Uterus (tissue), 4 donors: ENCODE data around the gene ACOT7. TPM values are rescaled to one million over a fixed set of nuclear protein-coding genes. Genes with fewer than 3 reads are reported as not detected.

Source experiments
- DNase-seq, 2 donors: peaks; one replicate each; pipeline ENCODE4 v3.0.0-alpha.2; 2019 to 2020
- H3K27ac ChIP-seq, 2 donors: fragments of 200-600 bp; sonication (generic); 1 replicate in 1 of 2; 2 replicates in 1 of 2; pipeline ENCODE4 v1.5.1; 2016 to 2018
- H3K27me3 ChIP-seq, 2 donors: fragments of 200-600 bp; sonication (generic); one replicate each; pipeline ENCODE4 v1.5.1; 2018 to 2019; ENCODE audit warnings: control low read depth in 1 of 2
- H3K36me3 ChIP-seq, 2 donors: fragments of 200-600 bp; sonication (generic); one replicate each; pipeline ENCODE4 v1.5.1; 2019; ENCODE audit warnings: control low read depth in 1 of 2
- H3K4me1 ChIP-seq, 2 donors: fragments of 200-600 bp; sonication (generic); one replicate each; pipeline ENCODE4 v1.5.1; 2018 to 2019; ENCODE audit warnings: control low read depth in 1 of 2
- H3K4me3 ChIP-seq, 2 donors: fragments of 200-600 bp; sonication (generic); 1 replicate in 1 of 2; 2 replicates in 1 of 2; pipeline ENCODE4 v1.5.1; 2018 to 2019; ENCODE audit warnings: mild to moderate bottlenecking in 1 of 2
- H3K9me3 ChIP-seq, 2 donors: fragments of 200-600 bp; sonication (generic); one replicate each; pipeline ENCODE4 v1.5.1; 2019; ENCODE audit warnings: control low read depth in 1 of 2
- CTCF ChIP-seq, 4 experiments: fragments of 200-600 bp in 2 of 4; fragments of 450-650 bp in 2 of 4; sonication (generic) in 2 of 4; IDR thresholded peaks; one replicate each; pipeline ENCODE4 v1.5.1; 2016 to 2019; ENCODE audit warnings: antibody characterized with exemption in 4 of 4, mild to moderate bottlenecking in 2 of 4, moderate library complexity in 1 of 4
- POLR2A ChIP-seq, 2 donors: fragments of 450-650 bp; IDR thresholded peaks; one replicate each; pipeline ENCODE4 v1.6.1; 2016; ENCODE audit warnings: antibody characterized with exemption in 2 of 2, mild to moderate bottlenecking in 1 of 2, moderate library complexity in 1 of 2
- intact Hi-C: fragments of 100-400 bp; cut with DNase I; formaldehyde crosslinking; loops from one replicate; pipeline ENCODE4 v1.15.1; 2023; ENCODE audit warnings: low total_unique reads
- total RNA-seq, 4 donors: library from RNA; depleted of rRNA in 3 of 4; stranded (reverse); fragments of >200 nt in 3 of 4; gene quantifications; one replicate each; pipeline versions ENCODE4 v1.1.0 to v1.2.4, GENCODE V29; 2014 to 2023
- donor health status: DM: yes; HTN: yes; CAD: no.

Gene ACOT7
- total RNA-seq, 4 donors from 2014 or later: 7.4 to 27.6 (median 12.4) TPM

- no peak for TF ChIP-seq CTCF (IDR thresholded peaks at IDR 0.05)
- no peak for TF ChIP-seq POLR2A (IDR thresholded peaks at IDR 0.05)
Observed at GRCh38 chr1:6294080-6294889, 99.3 kb downstream of the ACOT7 start.

GRCh38 chr1:6292102-6292501 lies 101.5 kb downstream of the ACOT7 start:
- DNase-seq: no peak
- intact Hi-C loops: no loop called here
- no peak overlapping the region for H3K27ac ChIP-seq
- H3K9me3 ChIP-seq: no peaks in the 10 kb centered on the region
- H3K4me3 ChIP-seq: no peak overlapping the region
- TF ChIP-seq POLR2A (IDR thresholded peaks at IDR 0.05) (no peak), CTCF (IDR thresholded peaks at IDR 0.05) (no peak)
- H3K36me3 ChIP-seq: no peaks in the 10 kb centered on the region
- no peaks in the 10 kb centered on the region for H3K27me3 ChIP-seq
- peaks cover 8 to 10% of the 10 kb centered on the region in 2 donors for H3K4me1 ChIP-seq

More at GRCh38 chr1:6294080-6294889, 99.3 kb downstream of the ACOT7 start:
- H3K9me3 ChIP-seq: no peaks in the 10 kb centered on the region
- no peaks in the 10 kb centered on the region for H3K27me3 ChIP-seq
- H3K4me1 ChIP-seq: no peaks in the 10 kb centered on the region
- intact Hi-C loops: no loop called here
- DNase-seq: no peak
- H3K27ac ChIP-seq: no peak overlapping the region
- H3K36me3 ChIP-seq: no peaks in the 10 kb centered on the region
- no peak overlapping the region for H3K4me3 ChIP-seq

GRCh38 chr1:6288665-6289064 lies 104.9 kb downstream of the ACOT7 start:
- intact Hi-C loops: no loop called here
- DNase-seq: no peak
- H3K27me3 ChIP-seq: no peaks in the 10 kb centered on the region
- H3K27ac ChIP-seq: peak overlapping the region; percentile 50 to 53
- no peak for TF ChIP-seq POLR2A (IDR thresholded peaks at IDR 0.05)
- TF ChIP-seq CTCF (IDR thresholded peaks at IDR 0.05): no peak
- no peaks in the 10 kb centered on the region for H3K9me3 ChIP-seq
- H3K4me3 ChIP-seq: no peak overlapping the region
- peaks cover 8 to 10% of the 10 kb centered on the region in 2 donors for H3K4me1 ChIP-seq
- no peaks in the 10 kb centered on the region for H3K36me3 ChIP-seq

- no peak overlapping the region for H3K4me3 ChIP-seq
- H3K4me1 ChIP-seq: peaks cover 8 to 10% of the 10 kb centered on the region in 2 donors
- DNase-seq: no peak
- H3K27me3 ChIP-seq: no peaks in the 10 kb centered on the region
- H3K36me3 ChIP-seq: no peaks in the 10 kb centered on the region
- intact Hi-C loops: no loop called here
- H3K9me3 ChIP-seq: no peaks in the 10 kb centered on the region
- no peak for TF ChIP-seq POLR2A (IDR thresholded peaks at IDR 0.05)
- no peak for TF ChIP-seq CTCF (IDR thresholded peaks at IDR 0.05)
- peak overlapping the region; percentile 50 to 53 for H3K27ac ChIP-seq
Observed at GRCh38 chr1:6288026-6288425, 105.5 kb downstream of the ACOT7 start.

GRCh38 chr1:6287431-6287886 lies 106.1 kb downstream of the ACOT7 start:
- TF ChIP-seq POLR2A (IDR thresholded peaks at IDR 0.05): no peak
- TF ChIP-seq CTCF (IDR thresholded peaks at IDR 0.05): no peak
- H3K36me3 ChIP-seq: no peaks in the 10 kb centered on the region
- DNase-seq: peak in 1 of 2 donors; percentile 68
- no peaks in the 10 kb centered on the region for H3K27me3 ChIP-seq
- H3K4me1 ChIP-seq: peaks cover 8 to 10% of the 10 kb centered on the region in 2 donors
- no peaks in the 10 kb centered on the region for H3K9me3 ChIP-seq
- intact Hi-C loops: no loop called here
- H3K27ac ChIP-seq: peak overlapping the region; percentile 50 to 53
- H3K4me3 ChIP-seq: no peak overlapping the region
